Neural cell (in vitro differentiated cells): ENCODE results near the gene TDP1. TPM values are rescaled to one million over a fixed set of nuclear protein-coding genes. Genes with fewer than 3 reads are reported as not detected.

Experiments
- H2AFZ ChIP-seq: fragments of 200-600, 300-800 bp; sonication (generic), shearing (Covaris generic); 2 replicates; pipeline ENCODE4 v1.6.0; 2014; ENCODE audit warnings: low read depth, mild to moderate bottlenecking, antibody characterized with exemption, low read length, moderate library complexity
- H3F3A ChIP-seq: fragments of 200-600 bp; shearing (Covaris generic); 2 replicates; pipeline ENCODE4 v1.6.1; 2016; ENCODE audit warnings: mild to moderate bottlenecking, moderate library complexity, mixed read lengths, antibody characterized with exemption, low read length; ENCODE audit not compliant: insufficient read depth, poor library complexity, severe bottlenecking
- H3K27ac ChIP-seq: fragments of 200-600, 300-800 bp; sonication (generic), shearing (Covaris generic); 2 replicates; pipeline ENCODE4 v1.5.1; 2014; ENCODE audit warnings: mild to moderate bottlenecking, low read length, moderate library complexity
- H3K27me3 ChIP-seq: fragments of 300-800, 200-600 bp; sonication (generic), shearing (Covaris generic); 2 replicates; pipeline ENCODE4 v1.6.0; 2014; ENCODE audit warnings: mild to moderate bottlenecking, low read depth, low read length, moderate library complexity; ENCODE audit not compliant: insufficient read depth
- H3K36me3 ChIP-seq: fragments of 300-800, 200-600 bp; sonication (generic), shearing (Covaris generic); 2 replicates; pipeline ENCODE4 v1.5.1; 2014; ENCODE audit warnings: mild to moderate bottlenecking, antibody characterized with exemption, low read length, moderate library complexity; ENCODE audit not compliant: insufficient read depth
- H3K4me2 ChIP-seq: fragments of 300-800, 200-600 bp; sonication (generic), shearing (Covaris generic); 2 replicates; pipeline ENCODE4 v1.6.0; 2014; ENCODE audit warnings: mild to moderate bottlenecking, low read length
- H3K4me3 ChIP-seq: fragments of 300-800, 200-600 bp; sonication (generic), shearing (Covaris generic); 2 replicates; pipeline ENCODE4 v1.5.1; 2014; ENCODE audit warnings: mild to moderate bottlenecking, low read length, moderate library complexity
- H3K79me2 ChIP-seq: fragments of 200-600 bp; shearing (Covaris generic); replicated peaks from 2 replicates; pipeline ENCODE4 v1.6.0; 2014; ENCODE audit warnings: mild to moderate bottlenecking, low read length, moderate library complexity; ENCODE audit not compliant: insufficient read depth
- H3K9ac ChIP-seq: fragments of 300-800, 200-600 bp; sonication (generic), shearing (Covaris generic); 2 replicates; pipeline ENCODE4 v1.6.1; 2016; ENCODE audit warnings: mild to moderate bottlenecking, low read length, mixed read lengths
- H3K9me2 ChIP-seq: fragments of 200-600 bp; shearing (Covaris generic); 2 replicates; pipeline ENCODE4 v1.6.1; 2016; ENCODE audit warnings: mild to moderate bottlenecking, low read length, mixed read lengths; ENCODE audit not compliant: insufficient read depth
- H3K9me3 ChIP-seq: fragments of 200-600, 300-800 bp; sonication (generic), shearing (Covaris generic); 2 replicates; pipeline ENCODE4 v1.6.1; 2016; ENCODE audit warnings: mild to moderate bottlenecking, mixed run types, low read length, moderate library complexity, mixed read lengths
- H4K20me1 ChIP-seq: fragments of 200-600 bp; shearing (Covaris generic); 2 replicates; pipeline ENCODE4 v1.6.1; 2016; ENCODE audit warnings: mild to moderate bottlenecking, mixed run types; ENCODE audit not compliant: insufficient read depth
- EP300 ChIP-seq: fragments of 450-650 bp; conservative IDR thresholded peaks from 2 replicates; pipeline ENCODE4 v1.6.1; 2014; ENCODE audit warnings: antibody characterized with exemption, mild to moderate bottlenecking, moderate library complexity; ENCODE audit not compliant: poor library complexity, severe bottlenecking
- EZH2 ChIP-seq: fragments of 200-600, 300-800 bp; shearing (Covaris generic), sonication (generic); IDR thresholded peaks from 2 replicates; pipeline ENCODE4 v1.6.1; 2014; ENCODE audit warnings: antibody characterized with exemption, low read length, borderline replicate concordance, mild to moderate bottlenecking; ENCODE audit not compliant: insufficient read depth, poor library complexity, severe bottlenecking
- MXI1 ChIP-seq: fragments of 450-650 bp; conservative IDR thresholded peaks from 2 replicates; pipeline ENCODE4 v1.6.1; 2014; ENCODE audit warnings: antibody characterized with exemption, mild to moderate bottlenecking; ENCODE audit not compliant: poor library complexity, severe bottlenecking
- POLR2AphosphoS5 ChIP-seq: IDR thresholded peaks from 2 replicates; pipeline ENCODE4 v1.6.1; 2012
- RAD21 ChIP-seq: fragments of 450-650 bp; conservative IDR thresholded peaks from 2 replicates; pipeline ENCODE4 v1.6.1; 2014; ENCODE audit warnings: antibody characterized with exemption, mild to moderate bottlenecking, moderate library complexity
- SMC3 ChIP-seq: fragments of 450-650 bp; conservative IDR thresholded peaks from 2 replicates; pipeline ENCODE4 v1.6.1; 2014; ENCODE audit warnings: antibody characterized with exemption, mild to moderate bottlenecking, moderate library complexity; ENCODE audit not compliant: poor library complexity
- TAF1 ChIP-seq: IDR thresholded peaks from 2 replicates; pipeline ENCODE4 v1.6.1; 2012; ENCODE audit warnings: low read depth
- polyA plus RNA-seq: library from polyadenylated mRNA; depleted of rRNA; stranded (reverse); fragments of >200 nt; gene quantifications from 2 replicates; pipeline ENCODE4 v1.2.3, GENCODE V29; 2014
- TF ChIP-seq, protein P1 (sequence below): fragments of 450-650 bp; IDR thresholded peaks from 2 replicates; pipeline ENCODE4 v1.5.1; 2014; ENCODE audit warnings: antibody characterized with exemption, mild to moderate bottlenecking, moderate library complexity; ENCODE audit not compliant: poor library complexity, severe bottlenecking
- TF ChIP-seq, protein P2 (sequence below): IDR thresholded peaks from 2 replicates; pipeline ENCODE4 v1.6.1; 2012; ENCODE audit warnings: borderline replicate concordance

Gene TDP1
- polyA plus RNA-seq, 1 donor from 2014 or later, result 29.1 TPM

DNA sequence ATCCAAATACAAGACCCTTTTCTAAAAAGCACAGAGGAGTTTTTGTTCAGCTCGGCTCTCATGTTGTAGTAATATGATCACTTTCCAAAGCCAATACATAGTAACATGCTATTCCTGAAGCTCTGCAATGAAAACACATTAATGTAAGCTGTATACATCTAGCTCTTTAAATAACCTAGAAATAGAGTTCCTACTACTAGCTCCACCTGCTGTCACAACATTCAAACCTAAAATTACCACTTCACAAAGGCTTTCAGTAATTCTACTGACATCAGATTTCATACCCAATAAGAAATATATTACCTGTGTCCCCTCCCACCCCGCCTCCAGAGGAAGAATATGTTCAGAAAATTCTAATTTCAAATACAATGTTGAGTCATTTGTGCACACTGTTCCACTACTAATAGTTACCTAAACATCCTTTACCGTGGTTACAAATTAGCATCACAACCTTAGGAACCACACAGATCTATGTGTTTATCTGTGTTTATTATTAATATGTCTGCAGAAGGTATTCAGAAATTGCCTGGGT, 19.0 kb upstream of the TDP1 start:
- Histone ChIP-seq H3K9ac (no peak overlapping the region), H2AFZ (no peak overlapping the region), H3K27ac (no peak overlapping the region), H3K27me3 (no peaks in the 10 kb centered on the region), H3K9me2 (no peaks in the 10 kb centered on the region), H3K4me3 (no peak overlapping the region), H3F3A (no peaks in the 10 kb centered on the region), H3K9me3 (no peaks in the 10 kb centered on the region), H3K4me2 (no peak overlapping the region), H3K79me2 (no peaks in the 10 kb centered on the region), H4K20me1 (no peaks in the 10 kb centered on the region), H3K36me3 (no peaks in the 10 kb centered on the region)
- TF ChIP-seq, protein P1, sequence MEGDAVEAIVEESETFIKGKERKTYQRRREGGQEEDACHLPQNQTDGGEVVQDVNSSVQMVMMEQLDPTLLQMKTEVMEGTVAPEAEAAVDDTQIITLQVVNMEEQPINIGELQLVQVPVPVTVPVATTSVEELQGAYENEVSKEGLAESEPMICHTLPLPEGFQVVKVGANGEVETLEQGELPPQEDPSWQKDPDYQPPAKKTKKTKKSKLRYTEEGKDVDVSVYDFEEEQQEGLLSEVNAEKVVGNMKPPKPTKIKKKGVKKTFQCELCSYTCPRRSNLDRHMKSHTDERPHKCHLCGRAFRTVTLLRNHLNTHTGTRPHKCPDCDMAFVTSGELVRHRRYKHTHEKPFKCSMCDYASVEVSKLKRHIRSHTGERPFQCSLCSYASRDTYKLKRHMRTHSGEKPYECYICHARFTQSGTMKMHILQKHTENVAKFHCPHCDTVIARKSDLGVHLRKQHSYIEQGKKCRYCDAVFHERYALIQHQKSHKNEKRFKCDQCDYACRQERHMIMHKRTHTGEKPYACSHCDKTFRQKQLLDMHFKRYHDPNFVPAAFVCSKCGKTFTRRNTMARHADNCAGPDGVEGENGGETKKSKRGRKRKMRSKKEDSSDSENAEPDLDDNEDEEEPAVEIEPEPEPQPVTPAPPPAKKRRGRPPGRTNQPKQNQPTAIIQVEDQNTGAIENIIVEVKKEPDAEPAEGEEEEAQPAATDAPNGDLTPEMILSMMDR, result peak; percentile 48
- TF ChIP-seq MXI1 (no peak), EZH2 (no peak), SMC3 (peak; percentile 50), RAD21 (peak; percentile 43), EP300 (no peak), POLR2AphosphoS5 (no peak)
- TF ChIP-seq, protein P2, sequence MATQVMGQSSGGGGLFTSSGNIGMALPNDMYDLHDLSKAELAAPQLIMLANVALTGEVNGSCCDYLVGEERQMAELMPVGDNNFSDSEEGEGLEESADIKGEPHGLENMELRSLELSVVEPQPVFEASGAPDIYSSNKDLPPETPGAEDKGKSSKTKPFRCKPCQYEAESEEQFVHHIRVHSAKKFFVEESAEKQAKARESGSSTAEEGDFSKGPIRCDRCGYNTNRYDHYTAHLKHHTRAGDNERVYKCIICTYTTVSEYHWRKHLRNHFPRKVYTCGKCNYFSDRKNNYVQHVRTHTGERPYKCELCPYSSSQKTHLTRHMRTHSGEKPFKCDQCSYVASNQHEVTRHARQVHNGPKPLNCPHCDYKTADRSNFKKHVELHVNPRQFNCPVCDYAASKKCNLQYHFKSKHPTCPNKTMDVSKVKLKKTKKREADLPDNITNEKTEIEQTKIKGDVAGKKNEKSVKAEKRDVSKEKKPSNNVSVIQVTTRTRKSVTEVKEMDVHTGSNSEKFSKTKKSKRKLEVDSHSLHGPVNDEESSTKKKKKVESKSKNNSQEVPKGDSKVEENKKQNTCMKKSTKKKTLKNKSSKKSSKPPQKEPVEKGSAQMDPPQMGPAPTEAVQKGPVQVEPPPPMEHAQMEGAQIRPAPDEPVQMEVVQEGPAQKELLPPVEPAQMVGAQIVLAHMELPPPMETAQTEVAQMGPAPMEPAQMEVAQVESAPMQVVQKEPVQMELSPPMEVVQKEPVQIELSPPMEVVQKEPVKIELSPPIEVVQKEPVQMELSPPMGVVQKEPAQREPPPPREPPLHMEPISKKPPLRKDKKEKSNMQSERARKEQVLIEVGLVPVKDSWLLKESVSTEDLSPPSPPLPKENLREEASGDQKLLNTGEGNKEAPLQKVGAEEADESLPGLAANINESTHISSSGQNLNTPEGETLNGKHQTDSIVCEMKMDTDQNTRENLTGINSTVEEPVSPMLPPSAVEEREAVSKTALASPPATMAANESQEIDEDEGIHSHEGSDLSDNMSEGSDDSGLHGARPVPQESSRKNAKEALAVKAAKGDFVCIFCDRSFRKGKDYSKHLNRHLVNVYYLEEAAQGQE, result no peak

DNA sequence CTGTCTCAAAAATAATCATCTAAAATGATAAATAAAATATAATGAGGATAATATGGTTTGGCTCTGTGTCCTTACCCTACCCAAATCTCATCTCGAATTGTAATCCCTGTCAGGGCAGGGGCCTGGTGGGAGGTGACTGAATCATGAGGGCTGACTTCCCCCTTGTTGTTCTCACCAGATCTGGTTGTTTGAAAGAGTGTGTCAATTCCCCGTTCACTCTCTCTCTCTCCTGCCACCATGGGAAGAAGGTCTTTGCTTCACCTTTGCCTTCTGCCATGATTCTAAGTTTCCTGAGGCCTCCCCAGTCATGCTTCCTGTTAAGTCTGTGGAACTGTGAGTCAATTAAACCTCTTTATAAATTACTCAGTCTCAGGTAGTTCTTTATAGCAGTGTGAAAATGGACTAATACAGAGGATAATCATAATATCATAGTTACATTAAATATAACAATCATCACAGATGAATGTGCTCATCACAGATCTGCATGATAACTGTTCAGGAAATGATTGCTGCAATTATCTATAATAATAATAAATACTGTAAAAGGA, 13.8 kb upstream of the TDP1 start:
- Histone ChIP-seq H3K9ac (no peak overlapping the region), H3K27ac (no peak overlapping the region), H3K9me2 (no peaks in the 10 kb centered on the region), H3F3A (no peaks in the 10 kb centered on the region), H3K9me3 (no peaks in the 10 kb centered on the region), H3K4me2 (no peak overlapping the region), H4K20me1 (no peaks in the 10 kb centered on the region), H3K79me2 (no peaks in the 10 kb centered on the region), H3K4me3 (no peak overlapping the region), H2AFZ (no peak overlapping the region), H3K36me3 (no peaks in the 10 kb centered on the region), H3K27me3 (no peaks in the 10 kb centered on the region)
- TF ChIP-seq TAF1 (no peak), MXI1 (no peak), POLR2AphosphoS5 (no peak), SMC3 (no peak), EP300 (no peak)
- TF ChIP-seq, protein P2, result no peak
